Activated CD4-positive, alpha-beta T cell treated with anti-CD3 and anti-CD28 coated beads for 48 hours (primary cell): ENCODE results near the gene MANBA.

Source experiments
- DNase-seq: peaks from one replicate; pipeline ENCODE4 v3.0.0-alpha.2; 2020

Gene MANBA

GRCh38 chr4:102586002-102586643, 174.6 kb downstream of the MANBA start:
- no peak for DNase-seq

DNA sequence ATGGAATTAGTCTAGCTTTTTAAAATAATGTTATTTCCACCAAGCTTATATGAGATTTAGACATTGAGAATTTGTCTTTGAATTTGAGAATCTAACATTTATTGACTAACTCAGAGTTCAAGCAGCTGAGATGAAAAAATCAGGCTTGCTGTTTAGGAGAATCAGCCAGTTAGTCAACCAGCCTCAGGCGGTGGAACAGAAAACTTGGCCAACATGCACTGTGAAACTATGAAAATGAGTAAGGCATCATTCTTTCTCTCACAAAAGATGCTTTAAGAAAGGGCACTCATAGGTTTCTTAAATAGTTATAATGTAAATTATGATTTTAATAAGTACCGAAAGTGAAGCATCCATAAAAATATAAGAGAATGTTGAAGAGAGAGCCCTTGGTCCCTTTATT, 175.4 kb downstream of the MANBA start:
- peak; percentile 54 for DNase-seq

GRCh38 chr4:102584091-102584490, 176.7 kb downstream of the MANBA start:
- DNase-seq, result no peak
